GM18909 (cell line): ENCODE data around the gene PCBP3.

Source experiments
- ATAC-seq: cut with Tn5 transposase; IDR thresholded peaks from one replicate; pipeline ENCODE4 v1.9.1; 2021; ENCODE audit warnings: mild to moderate bottlenecking; ENCODE audit not compliant: unreplicated experiment, poor library complexity

Gene PCBP3

GRCh38 chr21:45980697-45981096 lies 337.2 kb downstream of the PCBP3 start:
- no peak for ATAC-seq

GRCh38 chr21:45981151-45982091 lies 337.9 kb downstream of the PCBP3 start, which contains the start of gene COL6A1:
Gene COL6A1 (plus strand): TSS chr21:45981770. CDS start chr21:45981851, 81 bp downstream.
- no peak for ATAC-seq

GRCh38 chr21:45982092-45982757 lies 338.7 kb downstream of the PCBP3 start:
- ATAC-seq = no peak

GRCh38 chr21:45982758-45983648 lies 339.5 kb downstream of the PCBP3 start:
- no peak for ATAC-seq

- ATAC-seq = no peak
These were observed 340.1 kb downstream of the PCBP3 start for GRCh38 chr21:45983649-45983965.

GRCh38 chr21:45983981-45984551 lies 340.5 kb downstream of the PCBP3 start:
- ATAC-seq = no peak

- ATAC-seq = no peak
These were observed 341.1 kb downstream of the PCBP3 start for GRCh38 chr21:45984584-45985095.

- ATAC-seq = no peak
These were observed 342.2 kb downstream of the PCBP3 start for GRCh38 chr21:45985471-45986315.

GRCh38 chr21:45986316-45987051 lies 343.0 kb downstream of the PCBP3 start:
- ATAC-seq = no peak

- no peak for ATAC-seq
These were observed 343.7 kb downstream of the PCBP3 start for GRCh38 chr21:45987121-45987711.

GRCh38 chr21:45988366-45989347 lies 345.1 kb downstream of the PCBP3 start:
- ATAC-seq = no peak

GRCh38 chr21:45989355-45990048 lies 346.0 kb downstream of the PCBP3 start:
- no peak for ATAC-seq

GRCh38 chr21:45990049-45990711 lies 346.7 kb downstream of the PCBP3 start:
- ATAC-seq = no peak

GRCh38 chr21:45990741-45991605 lies 347.4 kb downstream of the PCBP3 start:
- no peak for ATAC-seq
